Spleen (tissue), 7 donors: ENCODE measurements around the gene CHST12.

Source experiments
- CTCF ChIP-seq, 11 experiments: fragments of 200-600 bp in 7 of 11; fragments of 450-650 bp in 4 of 11; sonication (generic) in 4 of 11; IDR thresholded peaks in 8 of 11; conservative IDR thresholded peaks in 3 of 11; 1 replicate in 7 of 11; 2 replicates in 4 of 11; pipeline versions ENCODE4 v1.4.0 to v1.8.0; 2016 to 2021; ENCODE audit warnings: antibody characterized with exemption in 11 of 11, inconsistent platforms in 4 of 11, mild to moderate bottlenecking in 1 of 11
- POLR2A ChIP-seq, 3 donors: fragments of 450-650 bp; IDR thresholded peaks; one replicate each; pipeline ENCODE4 v1.5.1; 2017; ENCODE audit warnings: antibody characterized with exemption in 3 of 3, mild to moderate bottlenecking in 1 of 3
- POLR2AphosphoS5 ChIP-seq, 3 donors: sonication (generic); formaldehyde crosslinking; IDR thresholded peaks; one replicate each; pipeline ENCODE4 v1.5.1; 2017; ENCODE audit warnings: antibody characterized with exemption in 3 of 3
- donor health status: DM: no; HTN: no; CAD: no; lungs with moderate emphysema.
- donor health status: DM: no; HTN: no; CAD: no.
- donor health status: DM: no; HTN: no; CAD: no.

GRCh38 chr7:2495418-2496299 is 92.2 kb downstream of the CHST12 start:
- no peak for TF ChIP-seq CTCF (IDR thresholded peaks at IDR 0.05 in 8 of 11, conservative IDR thresholded peaks at IDR 0.05 in 3 of 11)
- no peak for TF ChIP-seq POLR2A (IDR thresholded peaks at IDR 0.05)
- no peak for TF ChIP-seq POLR2AphosphoS5 (IDR thresholded peaks at IDR 0.05)
